B cell (primary cell): ENCODE measurements around the gene EP400.

Experiments
- EZH2 ChIP-seq: IDR thresholded peaks from 2 replicates; pipeline ENCODE4 v1.6.1; 2012; ENCODE audit warnings: borderline replicate concordance, low read depth, mild to moderate bottlenecking, moderate library complexity, low read length; ENCODE audit not compliant: insufficient read depth, poor library complexity, severe bottlenecking
- TF ChIP-seq, protein P1 (sequence below): fragments of 200-600 bp; IDR thresholded peaks from one replicate; pipeline ENCODE4 v1.8.0; 2022; ENCODE audit warnings: antibody characterized with exemption, mild to moderate bottlenecking

DNA sequence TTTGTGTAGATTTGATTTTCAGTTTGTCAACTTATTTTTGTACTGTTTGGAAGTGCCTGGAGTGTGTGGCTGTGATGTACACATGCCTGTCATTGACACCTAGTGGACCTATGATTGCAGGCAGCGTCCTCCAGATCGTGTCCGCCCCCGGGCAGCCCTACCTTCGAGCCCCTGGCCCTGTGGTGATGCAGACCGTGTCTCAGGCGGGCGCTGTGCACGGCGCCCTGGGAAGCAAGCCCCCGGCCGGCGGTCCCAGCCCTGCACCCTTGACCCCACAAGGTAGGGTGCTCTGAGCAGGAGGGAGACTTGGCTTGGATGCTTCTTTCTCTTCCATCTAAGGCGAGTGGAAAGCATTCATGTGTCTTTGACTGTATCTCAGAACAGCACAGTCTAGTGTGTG, 75.8 kb downstream of the EP400 start:
- TF ChIP-seq, protein P1, sequence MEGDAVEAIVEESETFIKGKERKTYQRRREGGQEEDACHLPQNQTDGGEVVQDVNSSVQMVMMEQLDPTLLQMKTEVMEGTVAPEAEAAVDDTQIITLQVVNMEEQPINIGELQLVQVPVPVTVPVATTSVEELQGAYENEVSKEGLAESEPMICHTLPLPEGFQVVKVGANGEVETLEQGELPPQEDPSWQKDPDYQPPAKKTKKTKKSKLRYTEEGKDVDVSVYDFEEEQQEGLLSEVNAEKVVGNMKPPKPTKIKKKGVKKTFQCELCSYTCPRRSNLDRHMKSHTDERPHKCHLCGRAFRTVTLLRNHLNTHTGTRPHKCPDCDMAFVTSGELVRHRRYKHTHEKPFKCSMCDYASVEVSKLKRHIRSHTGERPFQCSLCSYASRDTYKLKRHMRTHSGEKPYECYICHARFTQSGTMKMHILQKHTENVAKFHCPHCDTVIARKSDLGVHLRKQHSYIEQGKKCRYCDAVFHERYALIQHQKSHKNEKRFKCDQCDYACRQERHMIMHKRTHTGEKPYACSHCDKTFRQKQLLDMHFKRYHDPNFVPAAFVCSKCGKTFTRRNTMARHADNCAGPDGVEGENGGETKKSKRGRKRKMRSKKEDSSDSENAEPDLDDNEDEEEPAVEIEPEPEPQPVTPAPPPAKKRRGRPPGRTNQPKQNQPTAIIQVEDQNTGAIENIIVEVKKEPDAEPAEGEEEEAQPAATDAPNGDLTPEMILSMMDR = no peak
- no peak for TF ChIP-seq EZH2
